ELF-1 (cell line): ENCODE measurements around the gene CTXND1.

Experiments used
- DNase-seq: peaks from one replicate; pipeline ENCODE4 v3.0.0-alpha.2; 2016; ENCODE audit warnings: low read depth, low spot score

Gene CTXND1

DNA sequence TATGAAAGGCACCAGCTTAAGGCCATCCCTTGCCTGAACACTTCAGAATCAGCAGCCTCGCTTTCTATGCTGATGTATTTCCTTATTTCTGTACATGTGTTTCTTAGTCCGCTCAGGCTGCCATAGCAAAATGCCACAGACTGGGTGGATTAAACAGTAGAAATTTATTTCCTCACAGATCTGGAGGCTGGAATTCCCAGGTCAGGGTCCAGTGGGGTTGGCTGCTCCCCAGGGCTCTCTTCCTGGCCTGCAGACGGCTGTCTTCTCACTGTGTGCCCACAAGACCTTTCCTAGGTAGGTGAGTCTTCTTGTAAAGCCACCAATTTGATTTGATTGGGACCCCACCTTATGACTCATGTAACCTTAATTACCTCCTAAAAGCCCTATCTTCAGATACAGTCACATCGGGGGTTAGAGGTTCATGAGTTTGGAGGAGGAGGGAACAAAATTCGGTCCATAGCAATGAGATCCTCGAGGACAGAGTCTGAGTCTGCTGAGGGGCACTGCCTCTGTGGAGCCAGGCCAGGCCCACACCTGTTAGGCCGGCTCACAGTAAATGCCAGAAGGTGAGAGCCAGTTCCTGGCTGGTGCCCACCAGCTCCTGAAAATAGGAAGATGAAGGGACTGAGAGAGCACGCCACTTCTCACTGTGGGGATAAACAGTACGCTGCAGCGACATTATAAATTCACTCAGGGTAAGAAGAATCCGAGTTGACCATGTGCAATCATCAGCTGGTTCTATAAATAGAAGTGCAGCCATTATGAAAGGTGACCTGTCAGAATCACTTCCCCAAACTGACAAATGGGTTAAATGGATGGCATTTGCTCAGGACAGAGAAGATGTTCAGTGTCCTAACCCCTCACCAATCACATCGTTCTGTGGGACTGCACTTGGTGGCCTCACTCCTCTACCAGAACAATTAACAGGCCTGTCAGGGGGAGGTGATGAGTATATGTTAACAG is 41.1 kb downstream of the CTXND1 start:
- DNase-seq: no peak

DNA sequence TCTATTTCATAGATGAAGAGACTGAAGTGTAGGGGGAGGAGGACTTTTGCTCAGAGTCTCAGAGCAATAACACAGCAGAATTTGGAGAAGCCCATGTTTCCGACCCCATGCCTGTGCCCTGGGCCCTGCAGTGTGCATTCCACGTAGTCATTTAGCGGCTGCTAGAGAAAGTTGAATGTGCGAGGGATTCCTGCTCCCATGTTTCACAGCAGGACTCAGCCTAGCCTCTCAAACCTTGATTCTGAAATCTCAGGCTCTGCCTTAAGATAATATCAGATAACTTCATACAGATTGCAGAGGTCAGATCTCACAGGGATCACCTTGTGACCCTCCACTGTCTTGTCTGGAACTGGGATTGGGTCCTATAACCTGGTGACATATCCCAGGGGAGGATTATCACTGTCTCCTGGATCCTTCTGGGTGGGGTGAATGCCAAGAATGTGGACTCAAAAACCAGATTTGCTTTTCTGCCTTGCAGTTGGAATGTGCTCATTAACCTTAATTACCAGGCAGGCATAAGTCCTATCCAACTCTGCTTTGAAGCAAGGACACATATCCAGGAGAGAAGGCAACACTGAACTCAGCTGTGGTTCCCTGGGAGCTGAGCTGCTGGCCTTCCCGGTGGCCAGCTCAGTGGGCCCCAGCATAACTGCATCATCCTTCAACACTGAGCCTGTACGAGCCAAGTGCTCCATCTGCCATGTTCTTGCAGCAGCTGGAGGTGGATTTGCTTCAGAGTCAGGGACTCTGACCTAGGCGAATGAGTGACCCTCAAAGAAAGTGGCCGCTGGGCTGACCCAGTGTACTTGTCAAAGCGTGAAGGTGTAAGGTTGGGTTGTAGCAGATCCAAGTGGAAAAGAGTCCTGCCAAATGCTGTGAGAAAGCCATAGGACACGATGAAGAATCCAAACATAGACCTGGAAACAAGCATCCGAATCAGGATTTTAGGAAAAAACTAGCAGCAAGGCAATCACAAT is 43.0 kb downstream of the CTXND1 start:
- DNase-seq: peak; percentile 44

DNA sequence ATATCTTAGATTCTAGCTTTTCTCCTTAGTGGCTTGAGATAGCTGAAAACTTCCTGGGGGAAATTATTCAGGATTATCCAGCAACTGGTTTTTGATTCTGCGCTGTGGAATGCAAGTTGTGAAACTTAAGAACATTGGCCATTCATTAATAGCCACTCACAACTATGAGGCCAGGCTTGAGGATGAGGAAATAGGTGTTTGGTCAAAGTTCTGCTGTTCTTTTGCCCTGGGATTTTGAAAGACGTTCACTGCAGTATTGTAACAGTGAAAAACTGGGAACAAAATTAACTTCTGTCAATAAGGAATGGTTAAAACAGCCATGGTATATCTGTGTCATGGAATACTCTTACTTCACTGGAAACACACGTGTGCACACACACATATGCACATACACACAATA is 44.1 kb downstream of the CTXND1 start:
- DNase-seq: no peak

DNA sequence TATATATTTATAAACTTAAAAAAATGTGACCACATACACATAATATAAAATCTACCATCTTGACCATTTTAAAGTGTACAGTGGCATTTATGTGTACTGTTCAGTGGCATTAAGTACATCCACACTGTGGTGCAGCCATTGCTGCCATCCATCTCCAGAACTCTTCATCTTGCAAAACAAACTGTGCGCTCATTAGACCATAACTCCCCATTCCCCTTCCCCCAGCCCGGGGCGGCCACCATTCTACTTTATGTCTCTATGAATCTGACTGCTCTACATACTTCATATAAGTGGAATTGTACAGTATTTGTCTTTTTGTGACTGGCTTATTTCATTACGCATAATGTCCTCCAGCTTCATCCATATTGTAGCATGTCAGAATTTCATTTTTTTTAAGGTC is 47.8 kb downstream of the CTXND1 start:
- no peak for DNase-seq

DNA sequence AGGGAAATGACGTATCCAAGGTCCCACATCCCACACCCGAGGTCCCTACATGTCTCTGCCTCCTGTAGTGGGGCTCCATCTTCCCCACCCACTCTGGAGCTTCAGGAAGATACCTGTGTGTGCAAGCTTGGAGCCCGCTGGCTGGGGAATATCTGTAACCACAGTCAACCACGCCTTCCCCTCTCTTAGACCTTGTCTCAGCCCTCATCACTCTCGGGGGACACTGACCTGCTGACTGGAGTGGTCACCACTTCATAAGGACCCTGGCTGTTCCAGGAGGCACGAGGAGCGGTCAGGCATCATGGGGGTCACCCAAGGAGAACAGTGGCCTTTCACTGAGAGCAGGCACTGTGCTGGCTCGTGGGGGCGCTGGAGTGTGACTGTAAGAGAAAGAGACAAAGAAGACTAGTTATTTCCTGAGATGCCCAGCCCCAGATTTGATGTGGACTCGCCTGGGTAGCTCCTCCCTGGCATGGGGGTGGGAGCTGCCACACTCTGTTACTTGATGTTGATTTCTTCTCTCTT is 48.6 kb downstream of the CTXND1 start:
- DNase-seq: no peak

DNA sequence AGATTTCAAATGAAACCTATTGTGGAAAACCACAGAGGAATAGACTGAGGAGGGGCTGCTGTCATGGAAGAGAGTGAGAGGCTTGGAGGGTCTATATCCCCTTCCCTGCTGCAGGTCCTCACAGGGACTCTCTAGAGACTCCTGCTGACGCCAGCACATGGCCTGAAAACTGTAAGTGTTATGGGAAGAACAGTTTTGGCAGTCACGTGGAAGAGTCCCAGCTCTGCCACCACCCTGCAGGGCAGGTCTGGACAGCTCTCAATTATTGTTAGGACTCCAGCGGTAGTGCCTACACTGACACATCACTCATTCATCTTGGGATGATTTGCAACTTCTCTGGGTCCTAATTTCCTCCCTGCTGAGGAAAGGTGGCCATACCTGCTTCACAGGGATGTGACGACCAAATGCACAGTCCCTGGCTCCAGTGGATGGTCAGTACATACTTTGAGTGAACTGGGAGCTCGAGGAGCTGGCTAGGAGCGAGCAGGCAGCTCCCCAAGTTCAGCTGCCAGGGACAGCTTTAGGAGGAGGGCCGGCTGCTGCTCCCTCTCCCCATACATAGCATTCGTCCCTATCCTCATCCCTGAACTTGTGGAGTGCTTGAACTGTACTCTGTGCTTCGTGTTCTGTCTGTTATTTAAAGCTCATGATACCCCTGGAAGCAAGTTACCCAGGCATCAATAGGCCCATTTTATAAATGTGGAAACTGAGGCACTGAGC is 49.2 kb downstream of the CTXND1 start:
- no peak for DNase-seq

DNA sequence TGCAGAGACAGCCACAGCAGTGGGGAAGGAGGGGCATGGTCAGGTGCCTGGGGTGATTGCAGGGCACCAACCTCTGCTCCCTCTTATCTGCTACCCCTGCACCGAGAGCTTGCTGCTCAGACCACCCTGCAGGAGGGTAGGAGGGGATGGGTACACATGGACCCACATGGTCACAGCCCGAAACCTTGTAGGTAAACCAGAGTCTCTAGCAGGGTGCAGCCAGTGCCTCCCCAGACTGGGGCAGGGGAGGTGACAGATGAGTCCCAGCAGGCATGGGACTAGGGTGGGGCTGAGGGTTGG is 50.0 kb downstream of the CTXND1 start:
- DNase-seq: no peak

DNA sequence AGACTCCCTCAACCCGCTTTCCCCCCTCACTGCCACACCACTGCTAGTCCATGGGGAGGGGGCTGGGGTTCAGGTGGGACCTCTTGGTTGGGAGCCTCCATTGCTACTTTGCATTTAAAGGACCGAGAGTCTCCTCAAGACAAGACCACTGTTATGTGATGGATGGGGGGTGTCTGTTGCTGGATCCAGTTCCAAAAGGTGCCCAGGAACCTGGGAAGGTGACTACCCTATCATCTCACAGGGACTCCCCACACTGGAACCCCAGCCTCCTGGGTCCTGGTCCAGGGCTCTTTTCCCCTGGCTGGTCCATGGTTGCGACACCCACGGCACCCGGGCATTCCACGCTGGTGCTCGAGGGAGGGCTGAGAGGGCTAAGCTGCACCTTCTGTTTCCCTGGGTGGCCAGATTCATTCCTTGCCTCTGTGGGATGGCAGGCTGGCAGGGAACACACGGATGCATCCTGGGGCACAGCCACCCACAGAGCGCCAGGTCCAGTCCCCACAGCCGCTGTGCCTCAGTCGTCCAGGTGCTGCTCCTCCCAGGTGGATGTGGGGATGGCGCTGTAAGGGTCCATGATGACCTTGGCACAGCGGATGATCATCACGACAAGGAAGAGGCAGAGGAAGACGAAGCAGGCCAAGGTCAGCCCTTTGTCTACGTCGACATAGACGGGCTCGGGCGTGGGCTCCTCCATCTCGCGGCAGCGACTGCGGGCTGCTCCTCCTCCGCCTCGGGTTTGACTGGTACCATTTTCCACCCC is 50.6 kb downstream of the CTXND1 start:
- DNase-seq: no peak

DNA sequence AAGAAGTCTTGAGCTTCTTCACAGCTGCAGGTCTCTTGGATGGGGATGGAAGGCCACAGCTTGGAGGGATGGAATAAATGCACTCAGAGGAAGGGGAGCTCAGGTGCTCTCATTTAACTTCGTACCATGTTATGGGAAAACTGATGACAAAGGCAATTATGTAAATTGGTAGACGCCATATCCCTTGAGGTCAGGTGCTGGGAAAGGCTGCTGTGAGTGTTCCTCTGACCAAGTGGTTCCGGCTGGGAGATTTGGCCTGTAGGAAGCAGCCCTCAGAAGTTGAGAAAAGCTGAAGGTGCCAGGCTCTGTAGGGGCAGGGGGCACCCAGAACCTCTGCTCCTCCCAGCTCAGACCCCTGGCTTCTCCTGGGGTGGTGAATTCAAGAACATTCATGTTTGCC is 52.1 kb downstream of the CTXND1 start:
- DNase-seq: no peak

DNA sequence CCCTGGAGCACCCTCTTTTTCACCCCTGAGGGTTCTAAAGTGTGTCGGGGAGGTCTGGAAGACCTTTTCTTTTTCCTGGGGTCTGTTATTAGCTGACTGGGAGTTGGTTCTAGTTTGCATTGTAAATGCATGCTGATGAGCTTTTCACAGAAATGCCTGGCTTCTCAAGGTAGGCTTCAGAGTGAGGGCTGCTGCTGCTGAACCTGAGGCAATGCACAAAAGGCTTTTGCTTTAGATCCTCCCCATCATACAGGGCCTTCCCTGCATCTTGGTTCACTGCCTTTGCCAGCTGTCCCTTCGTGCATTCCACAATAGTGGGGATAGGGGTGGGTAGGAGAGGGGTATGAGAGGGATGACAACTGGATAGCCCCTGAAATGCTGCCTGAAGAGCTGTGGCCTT is 52.6 kb downstream of the CTXND1 start:
- peak; percentile 55 for DNase-seq

DNA sequence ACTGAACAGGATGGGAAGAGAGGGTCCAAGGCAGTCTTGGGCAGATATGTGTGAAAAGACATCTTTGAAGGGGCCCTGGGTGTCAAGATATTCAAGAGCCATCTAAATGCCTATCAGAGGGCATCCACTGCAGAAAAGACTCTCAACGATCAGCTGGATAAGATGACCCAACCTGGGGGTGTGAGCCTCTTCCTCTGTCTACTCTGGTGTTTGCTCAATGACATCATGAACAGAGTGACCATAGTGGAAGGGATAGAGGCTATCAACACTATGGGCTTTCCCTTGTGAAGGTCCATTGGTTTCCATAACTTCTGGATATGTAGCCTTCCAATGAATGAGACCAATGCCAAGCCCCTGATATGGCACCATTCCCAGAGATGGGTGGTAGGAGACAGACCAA is 57.1 kb downstream of the CTXND1 start:
- no peak for DNase-seq

DNA sequence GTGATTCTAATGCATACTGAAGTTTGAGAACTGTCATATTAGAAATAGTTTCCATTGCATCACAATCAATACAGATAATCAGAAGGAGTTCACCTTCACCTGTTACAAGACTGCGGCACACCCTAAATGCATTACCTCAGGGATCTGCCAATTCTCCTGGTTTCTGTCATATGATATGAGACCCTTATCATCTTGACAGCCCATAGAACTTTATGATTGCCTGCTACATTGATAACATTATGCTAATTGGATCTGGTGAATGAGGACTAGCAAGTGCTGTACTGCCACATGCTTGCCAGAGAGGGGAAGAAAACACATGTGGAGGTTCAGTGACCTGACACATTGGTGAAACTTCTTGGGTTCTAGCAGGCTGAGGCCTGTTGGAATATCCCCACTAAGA is 57.8 kb downstream of the CTXND1 start:
- DNase-seq: no peak

DNA sequence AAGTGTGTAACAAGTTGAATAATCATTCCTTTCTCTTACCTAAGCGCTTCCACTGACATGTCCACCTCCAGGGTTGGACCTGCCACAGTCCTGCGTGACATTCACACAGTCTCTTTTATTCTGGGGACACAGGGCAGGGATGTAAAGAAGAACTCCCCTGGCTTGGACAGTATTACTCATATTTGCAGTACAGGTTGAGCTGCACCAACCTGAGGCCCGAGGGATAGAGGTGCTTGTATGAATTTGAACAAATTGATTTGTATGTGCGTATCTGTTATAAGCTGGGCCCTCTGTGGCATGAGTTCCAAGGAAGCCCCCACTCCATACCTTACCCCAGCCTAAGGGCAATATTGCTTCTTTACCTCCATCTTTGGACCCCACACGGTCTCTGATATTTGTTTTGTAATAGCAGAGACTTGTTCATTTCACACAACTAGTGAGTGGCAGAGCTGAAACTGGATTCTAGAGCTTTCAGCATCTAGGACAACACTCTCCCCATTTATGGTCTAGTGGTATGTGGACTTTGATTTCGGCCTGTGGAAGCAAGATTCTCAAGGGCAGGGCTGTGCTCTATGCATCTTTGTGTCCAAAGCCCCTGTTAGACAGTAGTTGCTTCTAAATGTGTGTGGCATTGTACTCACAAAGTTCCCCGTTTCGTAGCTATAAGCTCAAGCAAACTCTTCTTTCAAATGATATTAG is 60.0 kb downstream of the CTXND1 start:
- no peak for DNase-seq

DNA sequence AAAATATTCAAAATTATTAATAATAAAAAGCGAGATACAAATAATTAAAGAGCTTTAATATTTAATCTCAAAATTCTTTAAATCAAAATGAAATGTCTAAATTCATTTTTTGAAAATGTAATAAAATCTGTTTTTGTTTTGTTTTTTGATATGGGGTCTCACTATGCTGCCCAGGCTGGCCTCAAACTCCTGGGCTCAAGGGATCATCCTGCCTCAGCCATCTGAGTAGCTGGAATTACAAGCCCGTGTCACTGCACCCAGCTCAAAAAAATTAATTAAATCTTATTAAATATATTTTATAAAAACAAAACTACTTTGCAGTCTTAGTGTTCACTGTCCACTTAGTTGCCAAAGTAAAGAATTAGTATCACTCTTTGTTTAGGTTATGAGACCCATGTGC is 60.8 kb downstream of the CTXND1 start:
- DNase-seq: no peak

DNA sequence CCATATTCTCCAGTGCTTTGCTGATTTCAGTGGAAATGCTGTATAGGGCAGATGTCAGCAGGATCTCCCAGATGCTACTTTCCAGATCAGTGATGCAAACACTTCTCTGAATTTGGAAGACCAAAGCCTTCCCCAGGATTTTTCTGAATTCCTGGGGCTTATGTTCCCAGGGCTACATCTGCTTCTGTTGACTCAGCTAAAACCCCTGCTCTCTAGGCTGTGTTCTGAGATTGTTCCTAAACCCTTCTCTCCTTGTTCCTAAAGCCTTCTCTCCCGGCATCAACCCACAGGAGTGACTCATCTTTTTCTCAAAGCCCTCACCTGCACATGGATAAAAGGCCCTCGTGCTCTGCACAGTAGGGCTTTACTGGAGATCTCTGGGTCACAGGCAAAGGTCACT is 63.8 kb downstream of the CTXND1 start:
- DNase-seq: peak; percentile 51

DNA sequence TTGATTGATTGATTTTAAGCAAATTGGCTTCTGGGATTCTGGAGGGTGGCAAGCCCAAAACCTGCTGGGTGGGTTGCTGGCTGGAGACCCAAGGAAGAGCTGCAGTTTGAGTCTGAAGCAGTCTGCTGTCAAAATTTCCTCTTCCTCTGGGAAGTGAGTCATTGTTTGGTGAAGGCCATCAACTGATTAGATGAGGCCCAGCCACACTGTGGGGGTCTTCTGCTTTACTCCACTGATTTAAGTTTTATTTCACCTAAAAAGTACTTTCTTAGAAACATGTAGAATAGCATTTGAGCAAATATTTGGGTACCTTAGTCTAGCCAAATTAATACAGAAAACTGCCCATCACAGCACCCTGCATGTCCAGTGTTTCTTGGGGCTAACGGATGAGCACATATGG is 65.4 kb downstream of the CTXND1 start:
- no peak for DNase-seq

DNA sequence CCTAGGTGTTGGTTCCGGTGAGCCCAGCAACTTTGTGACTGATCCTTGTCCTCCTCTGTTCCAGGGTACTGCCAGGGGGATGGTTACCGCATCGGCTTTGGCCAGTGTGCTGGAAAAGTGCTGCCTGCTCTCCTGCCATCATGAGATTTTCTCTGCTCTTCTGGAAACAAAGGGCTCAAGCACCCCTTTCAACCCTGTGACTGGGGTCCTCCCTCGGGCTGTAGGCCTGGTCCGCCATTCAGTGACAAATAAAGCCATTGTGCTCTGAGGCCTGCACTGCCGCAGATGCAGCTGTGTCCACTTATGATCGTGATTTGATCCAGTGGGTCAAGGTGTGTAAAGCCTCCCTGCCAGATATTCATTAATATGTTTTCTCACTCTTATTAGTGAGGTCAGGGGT is 65.9 kb downstream of the CTXND1 start:
- DNase-seq: no peak

DNA sequence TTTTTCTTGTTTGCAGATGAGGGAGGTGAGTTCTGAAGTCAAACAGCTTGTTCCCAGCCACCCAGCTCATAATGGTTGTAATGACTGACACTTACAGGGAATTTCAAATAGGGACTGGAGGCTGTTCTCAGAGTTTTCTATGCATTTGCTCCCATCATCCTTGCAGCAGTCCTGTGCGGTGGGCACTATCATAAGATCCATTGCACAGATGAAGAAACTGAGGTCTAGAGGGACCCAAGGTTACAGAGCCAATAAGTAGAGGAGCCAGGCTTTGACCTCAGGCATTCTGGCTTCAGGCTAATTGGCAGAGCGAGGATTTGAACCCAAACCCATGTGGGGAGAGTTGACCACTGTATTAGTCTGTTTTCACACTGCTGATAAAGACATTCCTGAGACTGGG is 66.9 kb downstream of the CTXND1 start:
- DNase-seq: no peak

DNA sequence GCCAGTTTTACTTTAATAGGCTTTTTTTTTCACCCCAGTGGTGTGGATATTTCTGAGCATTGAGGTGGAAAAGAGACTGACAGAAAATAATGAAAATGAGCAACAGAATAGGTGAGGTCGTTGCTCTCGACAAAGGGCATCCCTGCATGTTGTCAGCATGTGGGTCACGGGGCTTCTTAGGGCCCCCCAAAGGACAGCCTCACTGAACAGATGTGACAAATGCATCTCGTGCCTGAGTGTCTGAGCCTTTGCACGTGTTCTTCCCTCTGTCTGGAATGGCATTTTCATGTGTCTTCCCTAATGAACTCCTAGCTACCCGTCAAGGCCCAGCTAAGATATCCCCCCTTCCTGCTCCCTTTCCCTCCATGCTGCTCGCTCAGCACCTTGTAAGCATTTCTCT is 67.5 kb downstream of the CTXND1 start:
- DNase-seq: no peak

DNA sequence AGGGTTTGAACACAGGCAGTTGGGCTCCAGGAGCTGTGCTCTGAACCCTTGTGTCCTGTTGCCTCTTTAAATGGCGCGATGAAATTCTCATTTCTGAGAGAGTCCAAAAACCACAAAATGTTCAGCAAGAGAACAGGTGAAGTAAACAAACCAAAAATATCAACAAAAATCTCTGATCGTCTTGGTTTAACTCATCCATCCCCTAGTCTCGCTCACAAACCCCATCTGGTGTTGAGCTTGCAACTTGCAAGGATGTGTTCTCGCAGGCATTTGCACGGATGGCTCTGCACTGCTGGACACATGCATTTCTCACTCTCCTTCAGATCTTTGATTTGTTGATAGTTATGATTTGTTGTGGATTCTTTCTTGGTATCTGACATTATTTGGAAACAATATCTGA is 68.1 kb downstream of the CTXND1 start:
- no peak for DNase-seq
